ENCODE measurements around the gene SNAPC1. TPM values are rescaled to one million over a fixed set of nuclear protein-coding genes. Genes with fewer than 3 reads are reported as not detected.
"Not testable (repeated sequence)": the region's sequence is repeated elsewhere in the genome, so short reads cannot be mapped to it uniquely, and the experiment has no call there.

Gene SNAPC1
- total RNA-seq, 1 experiment from 2014 or later, result 34.7 TPM

GRCh38 chr14:61750708-61751474 is 11.3 kb upstream of the SNAPC1 start:
- peak; percentile 81 for DNase-seq (ENCODE audit: low read depth)

GRCh38 chr14:61751475-61751989 is 10.7 kb upstream of the SNAPC1 start:
- no peak for DNase-seq (ENCODE audit: low read depth)

GRCh38 chr14:61752626-61753025 is 9.6 kb upstream of the SNAPC1 start:
- DNase-seq (ENCODE audit: low read depth), result no peak

- DNase-seq (ENCODE audit: low read depth), result no peak
Observed at GRCh38 chr14:61753631-61754030, 8.6 kb upstream of the SNAPC1 start.

GRCh38 chr14:61754627-61755381 is 7.4 kb upstream of the SNAPC1 start:
- DNase-seq (ENCODE audit: low read depth), result no peak

GRCh38 chr14:61755382-61755742 is 6.9 kb upstream of the SNAPC1 start:
- DNase-seq (ENCODE audit: low read depth), result not testable (repeated sequence)

GRCh38 chr14:61756135-61756534 is 6.1 kb upstream of the SNAPC1 start:
- DNase-seq (ENCODE audit: low read depth), result no peak

GRCh38 chr14:61759878-61760277 is 2.3 kb upstream of the SNAPC1 start:
- no peak for DNase-seq (ENCODE audit: low read depth)

GRCh38 chr14:61761557-61761956 is 663 bp upstream of the SNAPC1 start:
- no peak for DNase-seq (ENCODE audit: low read depth)

- no peak for DNase-seq (ENCODE audit: low read depth)
Observed at GRCh38 chr14:61764342-61765122, 2.3 kb downstream of the SNAPC1 start.

- DNase-seq (ENCODE audit: low read depth), result no peak
Observed at GRCh38 chr14:61765225-61765943, 3.2 kb downstream of the SNAPC1 start.

- no peak for DNase-seq (ENCODE audit: low read depth)
Observed at GRCh38 chr14:61766151-61766550, 3.9 kb downstream of the SNAPC1 start.

GRCh38 chr14:61768240-61768639 is 6.0 kb downstream of the SNAPC1 start:
- no peak for DNase-seq (ENCODE audit: low read depth)

GRCh38 chr14:61769893-61770292 is 7.7 kb downstream of the SNAPC1 start:
- no peak for DNase-seq (ENCODE audit: low read depth)

- DNase-seq (ENCODE audit: low read depth), result no peak
Observed at GRCh38 chr14:61774861-61775260, 12.6 kb downstream of the SNAPC1 start.

- DNase-seq (ENCODE audit: low read depth), result no peak
Observed at GRCh38 chr14:61780125-61780524, 17.9 kb downstream of the SNAPC1 start.

- DNase-seq (ENCODE audit: low read depth), result no peak
Observed at GRCh38 chr14:61797309-61797708, 35.1 kb downstream of the SNAPC1 start.

GRCh38 chr14:61802010-61802568 is 39.9 kb downstream of the SNAPC1 start:
- DNase-seq (ENCODE audit: low read depth), result no peak

GRCh38 chr14:61803755-61804154 is 41.5 kb downstream of the SNAPC1 start:
- no peak for DNase-seq (ENCODE audit: low read depth)

GRCh38 chr14:61805451-61805850 is 43.2 kb downstream of the SNAPC1 start:
- DNase-seq (ENCODE audit: low read depth), result no peak

- no peak for DNase-seq (ENCODE audit: low read depth)
Observed at GRCh38 chr14:61811882-61812346, 49.7 kb downstream of the SNAPC1 start.

All from Daoy (cell line).